ENCODE data around the gene SPEF2.
"Not testable (repeated sequence)": the region's sequence is repeated elsewhere in the genome, so short reads cannot be mapped to it uniquely, and the experiment has no call there.

The SPEF2 gene

DNA sequence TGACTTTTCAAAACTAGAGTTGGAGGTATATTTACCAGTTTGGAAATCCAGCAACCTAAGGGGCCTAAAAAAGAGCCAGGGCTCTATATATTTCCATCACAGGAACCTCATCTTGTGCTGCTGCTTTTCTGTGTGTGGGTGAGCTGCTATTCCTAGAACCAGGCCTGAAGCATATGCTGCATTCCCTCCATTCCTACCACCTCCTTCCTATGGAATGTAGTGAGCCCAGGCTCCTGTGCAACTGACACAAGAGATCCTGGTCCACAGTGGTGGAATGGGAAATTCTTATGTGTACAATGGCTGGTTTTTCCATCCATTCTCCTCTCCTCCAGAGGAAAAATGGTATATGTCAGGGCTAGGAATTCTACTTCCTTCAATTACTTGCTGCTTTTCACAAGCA lies 39.1 kb downstream of the SPEF2 start:
- DNase-seq, result no peak

DNA sequence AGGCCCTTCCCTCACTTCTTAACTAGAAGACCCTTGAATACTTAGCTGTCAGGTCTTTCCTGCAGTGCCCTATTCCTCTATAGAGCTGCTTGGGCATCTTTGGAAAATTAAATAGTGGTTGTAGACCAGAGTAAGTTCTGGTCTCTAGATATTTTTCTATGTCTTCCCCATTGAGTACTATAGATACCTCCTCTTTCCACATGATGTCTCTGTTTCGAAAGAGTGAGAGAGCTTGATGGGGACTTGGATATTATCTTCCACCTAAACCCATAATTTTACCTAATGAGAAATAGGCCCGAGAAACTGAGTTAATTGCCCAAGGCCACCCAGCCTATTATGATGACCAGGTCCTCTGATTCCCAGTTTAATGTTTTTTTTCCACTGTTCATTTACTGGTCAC lies 40.2 kb downstream of the SPEF2 start:
- no peak for DNase-seq

DNA sequence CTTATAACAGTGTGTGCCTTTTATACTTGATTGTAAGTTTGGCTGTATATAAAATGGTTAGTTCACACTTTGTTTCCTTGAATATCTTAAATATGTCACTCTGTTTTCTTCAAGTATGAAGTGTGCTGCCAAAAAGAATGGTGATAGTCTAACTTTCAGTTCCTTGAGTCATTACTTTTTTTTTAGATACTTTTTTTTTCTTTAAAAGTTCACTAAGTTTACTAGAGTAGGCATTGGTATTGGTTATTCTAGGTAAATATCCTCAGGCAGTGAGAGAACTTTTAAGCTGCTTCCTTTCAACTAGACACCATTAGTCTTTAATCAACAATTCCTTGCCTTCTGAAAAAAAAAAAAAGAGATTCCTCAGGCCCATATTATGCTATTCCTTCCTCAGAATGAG lies 41.9 kb downstream of the SPEF2 start:
- DNase-seq, result no peak

DNA sequence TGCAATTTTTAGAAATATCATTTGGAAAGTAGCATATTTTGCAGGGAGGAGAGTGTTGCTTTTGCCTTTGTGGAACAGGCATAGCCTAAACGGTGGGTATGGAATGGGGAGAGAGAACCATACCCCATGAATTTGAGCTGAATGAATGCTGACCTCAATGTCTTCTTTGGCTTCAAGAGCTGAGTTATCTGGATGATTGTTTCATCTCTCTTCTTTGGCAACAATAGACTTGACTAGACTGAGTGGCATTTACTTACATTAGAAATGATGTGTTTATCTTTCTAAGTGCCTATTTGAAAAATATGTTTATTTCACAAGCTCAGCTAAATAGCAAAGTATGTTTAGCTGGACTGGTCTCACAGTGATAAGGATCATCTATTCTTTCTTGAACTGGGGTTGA lies 42.8 kb downstream of the SPEF2 start:
- no peak for DNase-seq

DNA sequence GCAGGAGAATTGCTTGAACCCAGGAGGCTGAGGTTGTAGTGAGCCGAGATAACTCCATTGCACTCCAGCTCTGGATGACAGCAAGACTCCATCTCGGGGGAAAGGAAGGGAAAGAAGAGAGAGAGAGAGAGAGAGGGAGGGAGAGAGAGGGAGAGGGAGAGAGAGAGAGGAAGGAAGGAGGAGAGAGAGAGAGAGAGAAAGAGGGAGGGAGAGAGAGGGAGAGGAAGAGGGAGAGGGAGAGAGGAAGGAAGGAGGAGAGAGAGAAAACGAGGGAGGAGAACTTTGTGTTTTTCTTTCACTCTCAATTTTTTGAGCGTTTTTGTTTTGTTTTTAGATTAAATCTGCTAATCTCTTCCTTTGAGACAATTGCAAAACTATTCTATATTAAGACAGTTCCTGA lies 46.9 kb downstream of the SPEF2 start:
- no peak for DNase-seq

DNA sequence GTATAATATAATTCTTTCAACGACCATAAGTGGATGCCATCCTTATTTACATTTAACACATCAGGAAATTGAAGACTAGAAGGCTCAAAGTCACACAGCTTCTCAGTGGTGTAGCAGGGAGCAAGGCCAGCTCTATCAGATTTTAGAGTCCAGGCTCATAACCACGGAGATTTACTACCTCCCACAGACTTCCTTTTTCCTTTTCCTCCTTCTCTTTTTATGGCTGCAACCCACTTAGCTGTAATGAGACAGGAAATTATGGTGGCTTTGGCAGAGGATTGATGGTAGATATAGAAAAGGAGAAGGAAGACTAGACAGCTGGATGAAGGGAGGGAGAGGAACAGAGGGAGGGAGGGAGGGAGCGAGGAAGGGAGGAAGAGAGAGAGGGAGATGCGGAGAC lies 47.4 kb downstream of the SPEF2 start:
- peak; percentile 13 to 23 for DNase-seq

DNA sequence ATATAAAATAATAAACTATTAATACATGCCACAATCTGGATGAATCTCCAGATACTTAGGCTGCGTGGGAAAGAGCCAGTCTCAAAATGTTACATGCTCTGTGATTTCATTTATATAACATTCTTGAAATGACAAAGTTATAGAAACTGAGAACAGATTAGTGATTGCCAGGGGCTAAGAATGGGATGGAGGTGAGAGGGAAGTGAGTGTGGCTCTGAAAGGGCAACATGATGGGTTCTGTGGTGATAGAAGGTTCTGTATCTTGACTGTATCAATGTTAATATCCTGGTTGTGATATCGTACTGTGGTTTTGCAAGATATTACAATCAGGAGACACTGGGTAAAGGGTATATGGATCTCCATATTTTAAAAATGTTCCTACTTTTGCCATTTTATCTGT lies 50.7 kb downstream of the SPEF2 start:
- DNase-seq, result no peak

DNA sequence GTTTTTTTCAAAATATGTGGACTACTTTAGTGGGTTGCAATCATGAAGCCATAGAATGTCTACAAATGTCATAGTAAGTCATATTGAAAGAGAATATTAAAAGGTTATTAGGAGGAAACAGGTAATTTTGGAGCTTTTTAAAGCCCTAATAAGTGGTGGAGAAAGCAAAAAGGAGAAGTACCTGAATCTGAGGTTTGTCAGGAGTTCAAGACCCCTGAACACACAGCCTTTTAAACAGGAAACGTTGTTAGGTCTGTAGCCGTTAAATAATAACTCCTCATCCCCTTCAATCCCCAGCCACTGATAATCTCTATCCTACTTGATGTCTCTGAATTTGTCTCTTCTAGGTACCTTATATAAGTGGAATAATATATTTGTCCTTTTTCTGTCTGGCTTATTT lies 51.1 kb downstream of the SPEF2 start:
- DNase-seq, result no peak

DNA sequence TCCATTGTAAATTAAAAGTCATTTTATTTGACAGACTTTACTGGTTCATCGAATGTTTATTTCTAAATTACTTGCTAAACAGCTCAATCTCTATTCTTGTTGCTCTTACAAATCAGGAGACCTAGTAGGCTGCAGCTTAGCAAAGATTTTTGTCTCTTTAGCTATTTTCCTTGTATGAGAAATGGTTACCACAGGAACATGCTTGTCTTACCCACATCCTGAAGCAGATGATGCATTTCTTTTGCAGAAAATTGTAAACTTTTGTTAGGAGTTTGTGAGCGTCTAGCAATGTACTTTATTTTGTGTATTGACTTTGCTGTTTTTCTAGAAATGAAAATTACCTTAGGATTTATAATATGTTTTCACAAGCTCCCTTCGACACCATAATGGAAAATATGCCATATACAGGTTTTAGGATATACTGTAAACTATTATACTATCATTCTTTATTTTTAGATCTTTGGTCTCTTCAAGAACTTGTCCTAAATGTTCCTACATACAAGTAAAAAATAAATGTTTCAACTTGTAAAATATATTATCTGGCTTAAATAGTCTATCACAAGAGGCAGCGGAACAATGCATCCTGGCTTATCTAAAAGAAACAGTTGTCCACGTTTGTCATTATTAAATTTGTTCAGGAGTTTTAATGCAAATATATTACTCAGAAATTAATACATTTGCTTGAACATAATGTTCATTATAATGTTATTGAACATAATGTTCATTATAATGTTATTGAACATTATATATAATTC lies 54.1 kb downstream of the SPEF2 start:
- DNase-seq, result no peak

DNA sequence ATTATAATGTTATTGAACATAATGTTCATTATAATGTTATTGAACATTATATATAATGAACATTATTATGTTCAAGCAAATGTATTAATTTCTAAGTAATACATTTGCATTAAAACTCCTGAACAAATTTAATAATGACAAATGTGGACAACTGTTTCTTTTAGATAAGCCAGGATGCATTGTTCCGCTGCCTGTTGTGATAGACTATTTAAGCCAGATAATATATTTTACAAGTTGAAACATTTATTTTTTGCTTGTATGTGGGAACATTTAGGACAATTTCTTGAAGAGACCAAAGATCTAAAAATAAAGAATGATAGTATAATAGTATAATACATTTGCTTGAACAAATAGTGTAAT lies 54.6 kb downstream of the SPEF2 start:
- not testable (repeated sequence) for DNase-seq

DNA sequence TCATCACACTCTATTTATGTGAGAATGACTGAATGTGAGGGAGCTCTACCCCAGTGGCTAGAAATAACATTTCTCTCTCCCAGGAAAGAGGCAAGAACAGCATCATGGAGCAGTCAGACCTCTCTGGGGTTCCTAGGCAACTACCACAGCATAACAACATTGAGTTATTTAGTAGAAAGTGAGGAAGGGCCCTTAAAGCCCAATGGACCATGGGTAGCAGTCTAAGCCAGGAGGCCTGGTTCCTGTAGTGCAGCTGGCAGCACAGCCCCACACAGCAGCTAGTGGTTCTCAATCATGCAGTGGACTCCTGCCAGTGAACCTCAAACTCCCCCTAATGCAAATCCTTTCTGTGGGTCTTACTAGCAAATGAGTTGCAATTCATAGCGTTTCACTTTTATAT lies 55.3 kb downstream of the SPEF2 start:
- no peak for DNase-seq

DNA sequence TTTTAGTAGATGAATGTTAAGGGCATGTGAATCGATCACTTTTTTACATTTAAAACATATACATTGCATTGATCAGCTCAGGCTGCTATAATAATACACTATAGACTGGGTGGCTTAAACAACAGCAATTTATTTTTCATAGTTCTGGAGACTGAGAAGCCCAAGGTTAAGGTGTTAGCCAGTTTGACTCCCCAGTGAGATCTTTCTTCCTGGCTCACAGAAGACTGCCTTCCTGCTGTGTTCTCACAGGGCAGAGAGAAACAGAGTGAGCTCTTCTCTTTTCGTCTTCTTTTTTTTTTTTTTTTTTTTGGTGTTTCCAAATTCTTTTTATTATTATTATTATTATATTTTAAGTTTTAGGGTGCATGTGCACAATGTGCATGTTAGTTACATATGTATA lies 56.4 kb downstream of the SPEF2 start:
- DNase-seq, result no peak

DNA sequence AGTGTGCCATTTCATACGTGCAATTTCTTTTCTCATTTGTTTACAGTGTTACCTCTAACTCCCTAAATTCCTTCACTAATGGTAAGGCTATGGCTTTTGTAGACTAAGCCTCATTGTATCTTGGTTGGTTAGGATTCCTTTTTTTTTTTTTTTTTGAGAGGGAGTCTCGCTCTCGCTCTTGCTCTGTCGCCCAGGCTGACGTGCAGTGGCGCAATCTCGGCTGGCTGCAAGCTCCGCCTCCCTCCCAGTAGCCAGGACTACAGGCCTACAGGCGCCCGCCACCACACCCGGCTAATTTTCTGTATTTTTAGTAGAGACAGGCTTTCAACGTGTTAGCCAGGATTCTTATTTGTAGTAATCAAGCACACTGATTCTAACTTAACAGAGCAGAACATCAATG lies 57.7 kb downstream of the SPEF2 start:
- no peak for DNase-seq

DNA sequence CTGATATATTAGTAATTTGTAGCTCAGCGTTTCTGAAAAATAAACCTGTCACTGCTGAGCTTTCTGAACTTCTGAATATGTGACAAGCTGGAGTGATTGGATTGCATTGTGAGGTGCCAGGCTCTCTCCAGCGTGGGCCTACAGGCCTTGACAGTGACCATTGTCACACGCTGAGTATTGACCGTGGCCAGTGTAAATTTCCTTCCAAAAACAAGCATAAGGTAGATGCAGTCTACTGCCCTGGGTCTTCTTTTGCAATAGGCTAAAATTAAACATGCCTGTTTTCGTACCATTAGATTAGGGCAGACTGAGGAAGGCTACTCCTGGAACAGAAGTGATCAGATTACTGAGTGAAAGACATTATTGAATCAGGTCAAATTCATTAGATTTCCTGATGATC lies 60.2 kb downstream of the SPEF2 start:
- DNase-seq, result no peak

DNA sequence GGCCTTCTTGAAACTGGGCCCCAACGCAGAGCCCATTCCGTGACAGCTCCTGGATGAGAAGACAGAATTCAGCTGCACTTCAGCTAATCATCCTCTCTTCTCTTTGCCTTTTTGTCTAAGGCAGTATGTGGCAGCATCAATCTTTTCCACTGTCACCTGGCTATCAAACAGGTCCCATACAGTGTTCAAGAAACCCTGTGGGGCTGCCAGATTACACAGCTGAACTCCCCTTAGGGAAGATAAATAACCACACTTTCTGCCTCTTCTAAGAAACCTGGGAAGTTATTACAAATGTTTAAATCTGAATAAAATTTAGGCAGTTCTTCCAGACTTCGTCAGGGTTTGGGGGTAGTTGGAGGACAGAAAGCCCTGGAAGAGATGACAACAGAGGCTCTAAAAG lies 61.0 kb downstream of the SPEF2 start:
- no peak for DNase-seq

DNA sequence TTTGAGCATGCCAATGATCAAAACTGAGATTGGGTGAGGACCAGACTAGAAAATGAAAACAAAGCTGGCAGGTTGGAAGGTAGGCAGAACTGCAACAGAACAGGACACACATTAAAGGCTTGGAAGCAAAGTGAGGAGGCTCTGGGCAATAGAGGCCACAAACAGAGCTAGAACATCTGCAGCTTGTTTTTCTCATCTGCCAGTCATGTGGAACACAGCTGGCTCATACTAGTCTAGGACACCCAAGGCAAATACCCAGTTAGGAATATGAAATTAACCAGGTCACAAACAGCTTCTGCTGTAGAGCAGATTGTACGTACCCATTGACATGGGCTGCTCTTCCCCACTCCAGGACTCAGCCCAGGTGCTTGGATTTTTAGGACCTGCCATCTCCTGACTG lies 61.7 kb downstream of the SPEF2 start:
- no peak for DNase-seq

DNA sequence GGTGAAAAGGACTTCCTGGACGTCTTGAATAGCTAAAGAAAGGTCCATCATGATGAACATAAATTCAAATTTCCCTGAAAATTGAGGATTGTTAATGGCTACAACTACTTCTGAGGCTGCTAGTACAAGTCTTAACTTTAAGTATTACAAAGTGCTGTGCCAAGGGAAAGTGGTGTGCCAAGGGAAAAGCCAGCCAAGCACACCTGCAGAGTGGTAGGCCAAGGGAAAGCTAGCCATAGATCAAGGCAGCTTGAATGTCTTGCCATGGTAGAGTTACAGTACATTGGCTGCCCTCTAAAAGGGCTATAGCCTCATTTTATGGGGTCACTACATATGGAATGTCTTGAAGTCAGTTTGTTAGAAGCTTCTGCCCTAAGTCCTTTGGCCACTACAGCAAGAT lies 64.2 kb downstream of the SPEF2 start:
- DNase-seq, result no peak

DNA sequence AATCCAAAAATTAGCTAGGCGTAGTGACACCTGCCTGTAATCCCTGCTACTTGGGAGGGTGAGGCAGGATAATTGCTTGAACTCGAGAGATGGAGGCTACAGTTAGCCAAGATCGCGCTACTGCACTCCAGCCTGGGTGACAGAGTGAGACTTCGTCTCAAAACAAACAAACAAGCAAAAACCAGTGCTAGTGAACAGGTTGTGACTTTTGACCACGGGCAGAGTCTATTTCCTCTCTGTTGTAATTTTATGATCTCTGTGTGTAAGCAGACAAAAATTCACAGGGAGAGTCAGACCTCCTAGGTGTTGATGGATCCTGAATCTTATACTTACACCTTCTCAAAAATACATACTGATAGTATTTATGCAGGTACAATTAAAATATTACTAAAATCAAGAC lies 65.8 kb downstream of the SPEF2 start:
- DNase-seq, result no peak

DNA sequence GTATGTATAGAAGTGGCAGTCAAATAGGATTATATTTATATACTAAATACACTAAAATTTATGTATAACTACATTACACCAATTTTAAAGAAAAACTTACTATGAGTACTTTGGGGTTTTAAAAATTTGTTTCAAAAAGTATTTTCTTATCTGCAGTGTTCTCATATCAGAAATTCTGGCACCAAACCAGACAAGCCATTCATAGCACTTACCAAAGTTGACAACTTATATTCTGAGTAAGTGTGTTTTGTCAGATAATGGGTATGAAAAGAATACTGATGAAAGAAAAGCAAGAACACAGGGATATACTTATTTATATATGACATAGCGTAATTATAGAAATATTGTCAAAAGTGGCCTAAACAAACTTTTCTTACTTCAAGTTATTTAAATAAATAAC lies 67.5 kb downstream of the SPEF2 start:
- DNase-seq, result no peak

DNA sequence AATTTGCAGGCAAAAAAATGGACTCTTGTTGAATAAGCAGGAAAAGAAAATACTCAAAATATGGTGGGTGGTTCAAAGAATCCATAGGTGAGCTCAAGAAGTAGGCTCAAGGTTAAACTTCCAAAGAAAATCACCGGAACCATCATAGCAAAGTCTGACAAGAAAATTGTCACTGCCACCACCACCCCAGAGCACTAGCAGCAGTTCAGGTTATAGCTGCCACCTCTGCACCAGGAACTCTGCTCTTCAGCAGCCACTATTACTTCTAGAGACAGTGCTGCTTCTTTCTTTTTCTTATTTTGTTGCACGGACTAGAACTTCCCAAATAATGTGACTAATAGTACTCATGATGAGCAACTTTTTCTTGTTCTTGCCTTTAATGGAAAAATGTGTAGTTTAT lies 70.3 kb downstream of the SPEF2 start:
- no peak for DNase-seq

DNA sequence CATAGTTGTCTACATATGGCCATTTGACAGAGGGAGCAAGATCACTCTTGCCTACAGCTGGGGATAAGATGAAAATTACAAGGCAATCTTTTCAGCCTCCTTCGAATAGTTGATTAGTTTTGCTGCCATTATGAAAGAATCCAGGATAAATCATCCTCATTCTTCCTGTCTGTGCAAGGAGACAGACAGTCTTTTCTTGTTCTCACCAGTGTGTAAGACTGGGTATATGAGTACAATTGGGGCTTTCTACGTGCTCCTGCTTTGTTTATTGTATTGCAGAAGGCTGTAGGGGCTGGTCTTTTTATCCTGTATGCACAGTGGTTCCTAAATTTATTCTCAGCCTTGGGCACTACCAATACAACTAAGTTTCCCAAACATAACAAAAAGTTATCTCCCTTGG lies 76.8 kb downstream of the SPEF2 start:
- DNase-seq, result no peak

DNA sequence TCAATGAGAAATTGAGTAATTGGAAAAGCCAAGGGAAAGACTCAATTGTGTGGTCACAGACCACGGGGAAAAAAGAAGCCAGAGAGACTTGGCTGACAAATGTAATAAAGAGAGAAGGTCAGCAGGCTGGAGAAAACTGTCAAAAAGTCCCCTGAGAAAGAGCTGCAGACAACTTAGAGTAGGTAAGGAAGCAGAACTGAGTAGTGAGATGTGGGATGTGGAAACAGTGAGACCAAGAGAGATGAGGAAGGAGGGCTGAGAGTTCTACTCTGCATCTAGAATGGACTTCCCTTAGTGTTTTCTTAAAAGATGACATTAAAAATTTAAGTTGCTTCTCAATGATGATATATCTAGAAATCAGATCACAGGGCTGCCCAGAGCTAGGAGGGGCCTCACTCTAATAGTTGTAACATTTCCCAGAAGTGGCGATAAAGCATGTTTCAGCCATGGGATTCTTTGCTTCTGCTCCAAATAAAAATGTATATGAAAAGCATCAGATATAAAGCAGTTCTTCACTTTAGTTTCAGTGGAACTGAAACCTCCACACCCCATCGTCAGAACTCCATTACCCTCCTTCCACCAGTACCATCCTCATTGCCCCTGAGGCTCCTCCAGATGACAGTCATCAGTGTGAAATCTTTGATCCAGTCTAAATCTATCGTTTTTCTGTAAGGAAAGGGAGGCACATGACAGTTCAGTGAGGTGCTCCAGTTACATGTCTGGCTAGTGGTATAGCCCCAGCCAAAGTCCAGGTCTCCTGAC lies 80.6 kb downstream of the SPEF2 start:
- DNase-seq, result peak; percentile 34 to 43

DNA sequence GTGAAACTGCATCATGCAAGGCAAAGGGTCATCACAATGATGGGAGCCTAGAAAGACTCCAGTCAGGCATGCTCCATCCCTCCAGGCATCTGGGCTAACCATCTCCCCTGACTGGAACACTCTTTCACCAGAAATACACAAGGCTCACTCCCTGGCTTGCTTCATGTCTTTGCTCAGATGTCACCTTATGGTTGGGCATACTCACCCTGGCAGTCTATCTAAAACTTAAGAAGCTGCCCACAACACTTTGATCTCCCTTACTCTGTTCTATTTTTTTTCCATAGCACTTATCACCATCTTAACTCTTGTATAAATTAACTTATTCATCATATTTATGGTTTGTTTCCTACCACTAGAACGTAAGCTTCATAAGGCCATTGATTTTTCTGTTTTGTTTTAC lies 90.0 kb downstream of the SPEF2 start:
- no peak for DNase-seq

DNA sequence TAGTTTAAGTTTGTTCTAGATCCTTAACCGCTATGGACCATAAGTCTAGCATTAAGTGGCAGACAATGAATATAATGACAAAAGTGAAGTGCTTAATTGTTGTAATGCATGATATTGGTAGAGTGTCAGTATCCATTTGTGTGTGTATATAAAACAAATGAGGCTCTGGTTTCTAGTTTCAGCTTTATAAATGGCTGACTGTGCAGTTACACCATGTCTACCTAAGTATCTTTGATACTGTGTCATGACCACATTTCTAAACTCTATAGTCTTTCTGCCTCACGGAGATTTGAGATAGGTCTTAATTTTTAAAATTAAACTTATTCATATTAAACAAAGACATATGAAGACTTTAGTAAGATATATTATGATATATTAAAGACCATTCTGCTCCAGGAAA lies 92.0 kb downstream of the SPEF2 start:
- DNase-seq, result no peak

DNA sequence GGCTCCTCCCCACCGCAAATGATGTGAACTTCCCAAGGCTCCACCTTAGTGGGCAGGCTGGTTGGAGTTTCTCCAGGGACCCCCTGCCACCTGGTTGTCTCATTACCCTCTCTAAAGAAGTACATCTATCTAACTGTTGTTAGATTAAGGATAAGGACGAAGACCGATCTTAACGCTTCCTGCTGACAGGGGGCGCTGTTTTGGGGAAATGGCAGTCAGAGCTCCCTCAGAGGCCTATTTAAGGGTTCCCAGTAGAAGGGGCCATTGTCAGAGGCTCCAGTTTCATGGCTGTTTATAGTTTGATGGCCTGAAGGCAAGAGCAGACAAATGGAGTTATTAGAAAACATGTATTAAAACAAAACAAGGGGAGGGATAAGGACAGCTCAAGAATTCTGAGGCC lies 100.1 kb downstream of the SPEF2 start:
- DNase-seq, result no peak

All from inflammatory macrophage treated with lipopolysaccharide for 1 hour (primary cell).